K562 treated with DMSO at 1 percent for 12 hours (cell line): ENCODE data around the gene CNOT8. TPM values are rescaled to one million over a fixed set of nuclear protein-coding genes. Genes with fewer than 3 reads are reported as not detected.

ENCODE experiments used
- total RNA-seq: library from RNA; unstranded; fragments of 300-600 nt; gene quantifications from 2 replicates; pipeline ENCODE4 v1.2.3, GENCODE V29; 2022; ENCODE audit not compliant: insufficient read depth

Gene CNOT8
- 35.7 and 71.1 TPM in 2 replicates for total RNA-seq

GRCh38 chr5:154858297-154858971, at the start of gene CNOT8:
Gene CNOT8 (plus strand): TSS chr5:154858627. CDS start chr5:154863279, 4,652 bp downstream.

DNA sequence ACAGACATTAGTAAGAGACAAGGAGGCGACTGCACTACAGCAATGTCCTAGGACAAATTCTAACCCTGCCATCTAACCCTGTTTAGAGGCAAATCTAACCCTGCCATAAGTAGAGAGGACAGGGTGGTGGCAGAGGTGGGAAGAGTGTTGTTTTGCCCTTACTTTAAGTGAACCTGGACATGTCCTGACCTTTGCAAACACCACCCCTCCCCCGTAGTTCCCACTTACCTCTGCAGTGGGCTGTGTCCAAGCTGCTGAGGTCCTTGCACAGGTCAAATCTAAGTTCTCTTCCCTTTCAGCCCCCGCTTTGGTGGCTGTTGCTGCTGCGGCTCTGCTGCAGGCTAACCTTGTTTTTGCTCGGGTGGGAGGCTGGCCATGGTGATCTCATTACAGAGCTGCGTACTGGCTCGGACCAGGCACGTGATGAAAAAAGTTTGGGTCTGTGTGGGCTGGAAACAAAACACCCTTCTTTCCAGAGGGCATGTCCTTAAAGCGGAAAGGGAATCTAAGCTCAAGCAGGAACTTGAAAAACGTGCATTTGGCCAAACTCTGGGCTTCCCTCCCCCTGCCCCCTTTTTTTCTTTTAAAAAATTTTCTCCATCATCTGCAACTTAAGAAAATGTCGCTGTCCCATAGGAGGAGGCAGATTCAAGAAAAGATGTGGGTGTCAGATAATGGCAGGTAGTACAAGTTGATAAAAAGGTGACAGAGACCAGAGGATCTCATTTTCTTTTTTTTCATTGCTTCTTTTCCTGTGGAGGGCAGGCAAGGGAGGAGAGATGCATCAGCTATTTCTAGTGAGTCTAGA, 8.0 kb upstream of the CNOT8 start, which contains the start of gene FAXDC2:
TSS of gene FAXDC2 (minus strand) at position 349 of the 808 bp plus-strand sequence. CDS start 12,425 bp downstream, outside the sequence.

Other genes with a start within 250 kb of the CNOT8 start
- 25.6 and 83.2 TPM in 2 replicates for gene LARP1, start 103.2 kb upstream of the CNOT8 start, total RNA-seq
- gene FAXDC2, start 8.0 kb upstream of the CNOT8 start, total RNA-seq, result 7.5 and 22.8 TPM in 2 replicates
- gene GEMIN5, start 79.6 kb downstream of the CNOT8 start, total RNA-seq, result 3.1 and 9.9 TPM in 2 replicates
- gene MRPL22, start 82.4 kb downstream of the CNOT8 start, total RNA-seq, result 52.0 and 70.9 TPM in 2 replicates
- 0.17 TPM in 1 of 2 replicates, not detected in the other for gene KIF4B, start 155.1 kb downstream of the CNOT8 start, total RNA-seq